ENCODE results near the gene ANK2.

- TF ChIP-seq REST (IDR thresholded peaks at IDR 0.05; ENCODE audit: unreplicated experiment), result no peak
- TF ChIP-seq POLR2AphosphoS5 (IDR thresholded peaks at IDR 0.05; ENCODE audit: low read depth), result no peak
- TF ChIP-seq CREB1 (CRISPR knock-in tag; IDR thresholded peaks at IDR 0.05; ENCODE audit: low read depth), result no peak
- TF ChIP-seq CTCF (conservative IDR thresholded peaks at IDR 0.05; ENCODE audit: low read depth in 2 of 2), result no peak
- no peak for TF ChIP-seq EZH2phosphoT487 (IDR thresholded peaks at IDR 0.05; ENCODE audit: unreplicated experiment)
- TF ChIP-seq EZH2 (IDR thresholded peaks at IDR 0.05; ENCODE audit: low read depth, unreplicated experiment), result no peak
Observed at GRCh38 chr4:113090954-113091353, 41.5 kb downstream of the ANK2 start.
